A172 (cell line): ENCODE measurements around the gene FPR1. TPM values are rescaled to one million over a fixed set of nuclear protein-coding genes. Genes with fewer than 3 reads are reported as not detected.
"Not testable (repeated sequence)": the region's sequence is repeated elsewhere in the genome, so short reads cannot be mapped to it uniquely, and the experiment has no call there.

Experiments used
- DNase-seq: peaks from one replicate; pipeline ENCODE4 v3.0.0-alpha.2; 2015; ENCODE audit warnings: low spot score
- total RNA-seq: library from RNA; depleted of rRNA; stranded (reverse); fragments of >200 nt; shearing (Covaris generic); gene quantifications from 2 replicates; pipeline ENCODE4 v1.2.3, GENCODE V29; 2014

The FPR1 gene
- total RNA-seq, 1 experiment from 2014 or later: not detected

GRCh38 chr19:51779703-51780102 is 28.0 kb upstream of the FPR1 start:
- DNase-seq: no peak

- no peak for DNase-seq
Observed at GRCh38 chr19:51779181-51779580, 27.5 kb upstream of the FPR1 start.

- DNase-seq: peak; percentile 52
Observed at GRCh38 chr19:51777570-51778462, 26.1 kb upstream of the FPR1 start.

GRCh38 chr19:51776561-51776960 is 24.9 kb upstream of the FPR1 start:
- not testable (repeated sequence) for DNase-seq

DNA sequence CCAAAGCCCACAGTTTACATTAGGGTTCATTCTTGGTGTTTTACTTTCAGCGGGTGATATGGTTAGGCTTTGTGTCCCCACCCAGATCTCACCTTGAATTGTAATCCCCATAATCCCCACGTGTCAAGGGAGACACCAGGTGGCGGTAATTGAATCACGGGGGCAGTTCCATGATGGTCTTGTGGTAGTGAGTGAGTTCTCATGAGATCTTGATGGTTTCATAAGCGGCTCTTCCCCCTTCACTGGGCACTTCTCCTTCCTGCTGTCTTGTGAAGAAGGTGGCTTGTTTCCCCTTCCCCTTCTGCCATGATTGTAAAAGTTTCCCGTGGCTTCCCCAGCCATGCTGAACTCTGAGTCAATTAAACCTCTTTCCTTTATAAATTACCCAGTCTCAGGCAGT is 21.3 kb upstream of the FPR1 start:
- DNase-seq: no peak

- DNase-seq: no peak
Observed at GRCh38 chr19:51771376-51772130, 19.9 kb upstream of the FPR1 start.

- no peak for DNase-seq
Observed at GRCh38 chr19:51766461-51766860, 14.8 kb upstream of the FPR1 start.

- DNase-seq: no peak
Observed at GRCh38 chr19:51765086-51765485, 13.4 kb upstream of the FPR1 start.

GRCh38 chr19:51761696-51762095 is 10.0 kb upstream of the FPR1 start:
- DNase-seq: no peak

GRCh38 chr19:51760697-51761356 is 9.1 kb upstream of the FPR1 start, which contains the start of gene FPR2:
Gene FPR2, plus strand, starts transcription at chr19:51761180. Its CDS starts 7,479 bp downstream, at chr19:51768659.
- no peak for DNase-seq

DNA sequence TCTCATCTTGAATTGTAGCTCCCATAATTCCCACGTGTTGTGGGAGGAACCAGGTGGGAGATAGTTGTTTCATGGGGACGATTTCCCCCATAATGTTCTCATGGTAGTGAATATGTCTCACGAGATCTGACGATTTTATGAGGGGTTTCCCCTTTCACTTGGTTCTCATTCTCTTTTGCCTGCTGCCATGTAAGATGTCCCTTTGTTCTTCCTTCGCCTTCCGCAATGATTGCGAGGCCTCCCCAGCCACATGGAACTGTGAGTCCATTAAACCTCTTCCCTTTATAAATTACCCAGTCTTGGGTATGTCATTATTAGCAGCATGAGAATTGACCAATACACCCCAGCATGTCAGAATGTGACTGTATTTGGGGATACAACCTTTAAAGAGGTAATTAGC is 3.9 kb upstream of the FPR1 start:
- DNase-seq: no peak

DNA sequence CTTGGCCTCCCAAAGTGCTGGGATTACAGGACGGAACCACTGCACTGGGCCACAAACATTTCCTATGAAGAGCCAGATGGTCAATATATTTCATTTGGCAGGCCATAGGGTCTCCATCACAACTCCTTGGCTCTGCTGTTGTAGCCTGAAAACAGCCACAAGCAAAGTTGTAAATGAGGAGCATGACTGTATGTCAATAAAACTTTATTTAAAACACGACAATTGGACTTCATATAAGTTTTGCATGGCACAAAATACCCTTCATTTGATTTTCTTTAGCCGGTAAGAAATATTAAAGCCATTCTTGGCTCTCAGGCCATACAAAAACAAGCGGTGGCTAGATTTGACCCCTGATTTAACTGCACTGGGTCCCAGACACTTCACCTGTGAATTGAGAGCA is 3.1 kb upstream of the FPR1 start:
- DNase-seq: no peak

GRCh38 chr19:51754109-51754508 is 2.4 kb upstream of the FPR1 start:
- DNase-seq: no peak

DNA sequence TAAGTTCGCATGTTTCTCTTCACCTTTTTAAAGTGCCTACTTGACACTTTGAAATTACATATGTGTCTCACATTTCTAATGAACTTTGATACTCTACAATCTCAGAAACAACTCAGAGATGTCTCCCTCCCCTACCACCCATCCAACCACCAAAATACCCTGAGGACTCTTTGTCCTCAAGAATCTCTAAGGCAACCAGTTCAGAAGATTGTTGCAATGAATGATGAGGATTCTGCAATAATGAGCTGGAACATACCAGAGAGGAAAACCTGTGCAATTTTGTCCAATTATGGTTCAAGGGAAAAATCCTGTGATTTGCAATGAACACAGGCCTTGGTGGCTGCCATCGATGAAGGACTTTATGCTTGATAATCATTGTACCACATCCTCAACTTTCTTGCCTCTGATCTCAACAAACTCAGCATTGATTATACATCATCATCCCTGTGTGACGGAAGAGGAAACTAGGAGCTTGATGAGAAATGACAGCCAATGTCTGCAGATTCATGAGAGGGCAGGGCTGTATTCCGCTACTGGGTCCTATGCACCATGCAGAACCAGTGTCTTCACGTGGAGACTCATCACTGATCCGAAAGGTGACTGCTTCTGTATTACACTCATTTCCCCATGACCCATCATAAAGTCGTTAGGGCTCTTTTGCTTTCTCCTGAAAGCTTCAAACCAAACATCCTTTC is 1.1 kb downstream of the FPR1 start:
- DNase-seq: no peak

- DNase-seq: peak; percentile 8
Observed at GRCh38 chr19:51749979-51750378, 1.7 kb downstream of the FPR1 start.

- no peak for DNase-seq
Observed at GRCh38 chr19:51746731-51747130, 4.9 kb downstream of the FPR1 start.

GRCh38 chr19:51743405-51743804 is 8.3 kb downstream of the FPR1 start:
- no peak for DNase-seq

DNA sequence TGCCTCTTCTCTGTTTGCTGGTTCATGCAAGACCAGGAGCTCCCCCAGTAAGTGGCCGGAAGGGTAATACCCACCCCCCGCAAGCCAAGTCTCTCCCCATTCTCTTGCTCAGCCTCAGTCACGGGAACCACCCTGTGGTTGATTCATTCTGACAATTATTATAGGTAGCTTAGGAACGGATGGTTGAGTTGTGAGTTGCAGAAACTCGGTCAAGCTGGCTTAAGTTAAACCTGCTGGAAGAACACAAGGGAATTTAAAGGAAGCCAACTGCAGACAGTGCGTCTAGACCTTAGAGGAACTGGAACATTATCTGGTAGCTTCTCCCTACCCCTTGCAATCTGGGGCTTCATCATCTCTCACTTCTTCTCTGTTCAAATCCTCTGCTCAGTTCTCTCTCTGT is 8.9 kb downstream of the FPR1 start:
- DNase-seq: peak; percentile 9

- no peak for DNase-seq
Observed at GRCh38 chr19:51740356-51740755, 11.3 kb downstream of the FPR1 start.

DNA sequence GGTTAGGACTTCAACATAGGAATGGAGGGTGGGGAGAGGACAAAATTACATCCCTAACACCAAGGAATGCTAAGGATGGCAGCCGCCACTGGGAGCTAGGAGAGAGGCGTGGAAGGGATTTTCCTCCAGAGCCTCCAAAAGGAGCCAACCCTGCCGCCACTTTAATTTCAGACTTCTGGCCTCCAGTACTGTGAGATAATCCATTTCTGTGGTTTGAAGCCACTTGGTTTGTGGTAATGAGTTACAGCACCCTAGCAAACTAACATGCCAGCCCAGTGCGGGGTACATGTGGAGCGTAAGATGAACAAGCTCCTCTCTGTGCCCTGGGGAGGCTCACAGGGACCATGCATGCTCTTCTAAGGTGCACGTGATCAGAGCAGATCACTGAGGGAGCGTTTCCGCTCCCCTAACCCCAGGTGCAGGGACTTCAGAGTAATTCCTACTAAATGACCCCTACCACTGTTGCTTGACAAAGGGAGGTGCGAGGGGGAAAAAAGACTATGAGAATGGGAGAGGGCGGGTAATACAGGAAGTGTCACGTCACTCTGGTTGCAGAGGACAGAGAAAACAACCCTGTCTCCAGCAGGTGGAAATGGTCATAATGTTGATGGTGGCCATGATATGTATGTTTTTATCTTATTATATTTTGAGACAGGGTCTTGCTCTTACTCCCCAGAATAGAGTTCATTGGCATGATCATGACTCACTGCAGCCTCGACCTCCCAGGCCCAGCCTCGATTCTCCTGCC is 12.0 kb downstream of the FPR1 start:
- DNase-seq: no peak

DNA sequence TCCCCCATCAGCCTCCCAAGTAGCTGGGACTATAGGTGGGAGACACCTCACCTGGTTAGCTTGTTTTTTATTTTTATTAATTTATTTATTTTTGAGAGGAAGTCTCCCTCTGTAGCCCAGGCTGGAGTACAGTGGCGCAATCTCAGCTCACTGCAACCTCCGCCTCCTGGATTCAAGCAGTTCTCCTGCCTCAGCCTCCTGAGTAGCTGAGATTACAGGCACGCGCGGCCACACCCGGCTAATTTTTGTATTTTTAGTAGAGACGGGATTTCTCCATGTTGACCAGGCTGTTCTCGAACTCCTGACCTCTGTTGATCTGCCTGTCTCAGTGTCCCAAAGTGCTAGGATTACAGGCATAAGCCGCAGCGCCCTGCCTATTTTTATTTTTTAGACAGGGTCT is 13.2 kb downstream of the FPR1 start:
- DNase-seq: not testable (repeated sequence)
